Neural progenitor cell (in vitro differentiated cells): ENCODE measurements around the gene PTCH1. TPM values are rescaled to one million over a fixed set of nuclear protein-coding genes. Genes with fewer than 3 reads are reported as not detected.
A peak's percentile ranks its signal among the peaks of the same experiment; 100 is the strongest.

Source experiments
- DNase-seq: peaks from one replicate; pipeline ENCODE4 v3.0.0-alpha.2; 2016; ENCODE audit warnings: low spot score
- H2AFZ ChIP-seq: fragments of 200-600 bp; sonication (generic); replicated peaks from 2 replicates; pipeline ENCODE4 v1.6.1; 2016; ENCODE audit warnings: antibody characterized with exemption
- H3F3A ChIP-seq: fragments of 200-600 bp; sonication (generic); 2 replicates; pipeline ENCODE4 v1.6.1; 2016; ENCODE audit warnings: antibody characterized with exemption, low read depth
- H3K27ac ChIP-seq: fragments of 200-600 bp; sonication (generic); 2 replicates; pipeline ENCODE4 v1.5.1; 2016; ENCODE audit warnings: mild to moderate bottlenecking
- H3K27me3 ChIP-seq: fragments of 200-600 bp; sonication (generic); 2 replicates; pipeline ENCODE4 v1.6.1; 2016; ENCODE audit warnings: mild to moderate bottlenecking, moderate library complexity
- H3K36me3 ChIP-seq: fragments of 200-600 bp; sonication (generic); 2 replicates; pipeline ENCODE4 v1.5.1; 2016
- H3K4me1 ChIP-seq: fragments of 200-600 bp; sonication (generic); 2 replicates; pipeline ENCODE4 v1.6.1; 2016; ENCODE audit warnings: mixed run types
- H3K4me2 ChIP-seq: fragments of 200-600 bp; sonication (generic); 2 replicates; pipeline ENCODE4 v1.6.1; 2016
- H3K4me3 ChIP-seq: fragments of 200-600 bp; sonication (generic); 2 replicates; pipeline ENCODE4 v1.5.1; 2016
- H3K79me2 ChIP-seq: fragments of 200-600 bp; sonication (generic); 2 replicates; pipeline ENCODE4 v1.6.1; 2016; ENCODE audit warnings: low read depth
- H3K9ac ChIP-seq: fragments of 200-600 bp; sonication (generic); 2 replicates; pipeline ENCODE4 v1.6.1; 2016
- H3K9me3 ChIP-seq: fragments of 200-600 bp; sonication (generic); 2 replicates; pipeline ENCODE4 v1.5.1; 2016; ENCODE audit warnings: low read depth
- H4K20me1 ChIP-seq: fragments of 200-600 bp; sonication (generic); 2 replicates; pipeline ENCODE4 v1.6.1; 2016; ENCODE audit warnings: low read depth
- H3K27ac Mint-ChIP-seq: 3 replicates; pipeline ENCODE4 v1.8.0; 2021; ENCODE audit warnings: mixed read lengths
- H3K27me3 Mint-ChIP-seq: 2 replicates; pipeline ENCODE4 v1.8.0; 2022; ENCODE audit warnings: low read depth, mild to moderate bottlenecking, inconsistent platforms, moderate library complexity, mixed read lengths; ENCODE audit not compliant: insufficient read depth
- H3K36me3 Mint-ChIP-seq: 3 replicates; pipeline ENCODE4 v1.8.0; 2021; ENCODE audit warnings: mixed read lengths
- H3K4me1 Mint-ChIP-seq: 3 replicates; pipeline ENCODE4 v1.8.0; 2021; ENCODE audit warnings: mixed read lengths
- H3K4me3 Mint-ChIP-seq: 3 replicates; pipeline ENCODE4 v1.8.0; 2021; ENCODE audit warnings: mild to moderate bottlenecking, moderate library complexity, mixed read lengths
- H3K9me3 Mint-ChIP-seq: 3 replicates; pipeline ENCODE4 v1.8.0; 2020; ENCODE audit warnings: mixed read lengths
- CTCF ChIP-seq: fragments of 200-600 bp; sonication (generic); IDR thresholded peaks from 2 replicates; pipeline ENCODE4 v1.5.1; 2017; ENCODE audit warnings: antibody characterized with exemption, mild to moderate bottlenecking
- EZH2 ChIP-seq: fragments of 200-600 bp; sonication (generic); IDR thresholded peaks from 2 replicates; pipeline ENCODE4 v1.6.1; 2017; ENCODE audit warnings: antibody characterized with exemption, mild to moderate bottlenecking, moderate library complexity
- EZH2phosphoT487 ChIP-seq: fragments of 200-600 bp; sonication (generic); IDR thresholded peaks from 2 replicates; pipeline ENCODE4 v1.6.1; 2017; ENCODE audit warnings: antibody characterized with exemption
- total RNA-seq: library from RNA; depleted of rRNA; stranded (reverse); fragments of >200 nt; gene quantifications from 2 replicates; pipeline ENCODE4 v1.2.3, GENCODE V29; 2015; ENCODE audit warnings: low replicate concordance

PTCH1 gene
- total RNA-seq, 1 donor from 2014 or later: 23.0 TPM

DNA sequence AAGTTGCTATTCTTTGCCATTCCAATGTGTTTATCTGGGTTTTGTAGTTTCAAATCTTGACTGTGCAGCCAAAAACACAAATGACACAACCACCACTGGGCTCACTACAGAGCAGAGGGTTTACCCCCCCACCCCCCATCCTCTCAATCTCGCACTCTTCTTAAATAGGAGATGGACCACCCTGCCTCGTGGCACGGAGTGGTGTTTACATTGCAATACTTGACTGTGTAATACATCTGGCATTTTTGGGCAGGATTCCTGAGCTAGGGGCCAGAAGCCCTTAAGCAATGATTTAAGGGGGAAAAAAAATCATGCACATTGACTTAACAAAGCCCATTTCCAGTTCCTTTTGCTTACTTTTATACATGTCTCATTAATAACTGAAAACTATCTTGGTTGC lies 19.0 kb downstream of the PTCH1 start:
- Histone ChIP-seq H4K20me1 (peaks cover 99% of the 10 kb centered on the region), H3K4me2 (peak overlapping the region; percentile 80), H3K36me3 (no peaks in the 10 kb centered on the region), H3K27ac (no peak overlapping the region), H3F3A (peaks cover 44% of the 10 kb centered on the region), H2AFZ (no peak overlapping the region), H3K27me3 (no peaks in the 10 kb centered on the region), H3K79me2 (peaks cover 90% of the 10 kb centered on the region), H3K4me1 (peaks cover 76% of the 10 kb centered on the region), H3K4me3 (peak overlapping the region; percentile 37), H3K9me3 (no peaks in the 10 kb centered on the region), H3K9ac (no peak overlapping the region)
- Mint-ChIP-seq H3K27me3 (peaks cover 4% of the 10 kb centered on the region), H3K36me3 (peaks cover 15% of the 10 kb centered on the region), H3K9me3 (no peaks in the 10 kb centered on the region), H3K4me1 (peaks cover 86% of the 10 kb centered on the region), H3K27ac (no peak overlapping the region), H3K4me3 (peak overlapping the region; percentile 28)
- no peak for TF ChIP-seq CTCF
- TF ChIP-seq EZH2: no peak
- no peak for TF ChIP-seq EZH2phosphoT487
- no peak for DNase-seq

GRCh38 chr9:95496687-95497086 lies 20.1 kb downstream of the PTCH1 start:
- Histone ChIP-seq H3K79me2 (peaks cover 90% of the 10 kb centered on the region), H3K4me1 (peaks cover 86% of the 10 kb centered on the region), H3K27ac (peak overlapping the region; percentile 98), H3K36me3 (no peaks in the 10 kb centered on the region), H3K4me2 (peak overlapping the region; percentile 80), H3K9me3 (no peaks in the 10 kb centered on the region), H2AFZ (no peak overlapping the region), H3K9ac (no peak overlapping the region), H3F3A (peaks cover 44% of the 10 kb centered on the region), H4K20me1 (peaks cover 99% of the 10 kb centered on the region), H3K27me3 (no peaks in the 10 kb centered on the region), H3K4me3 (peak overlapping the region; percentile 37)
- H3K27me3 Mint-ChIP-seq: peaks cover 4% of the 10 kb centered on the region
- peak overlapping the region; percentile 78 for H3K4me3 Mint-ChIP-seq
- peak overlapping the region; percentile 10 for H3K27ac Mint-ChIP-seq
- TF ChIP-seq CTCF (no peak), EZH2 (no peak), EZH2phosphoT487 (no peak)
- peak; percentile 40 for DNase-seq
- H3K36me3 Mint-ChIP-seq: peaks cover 10% of the 10 kb centered on the region
- H3K9me3 Mint-ChIP-seq: no peaks in the 10 kb centered on the region
- peaks cover 90% of the 10 kb centered on the region for H3K4me1 Mint-ChIP-seq

DNA sequence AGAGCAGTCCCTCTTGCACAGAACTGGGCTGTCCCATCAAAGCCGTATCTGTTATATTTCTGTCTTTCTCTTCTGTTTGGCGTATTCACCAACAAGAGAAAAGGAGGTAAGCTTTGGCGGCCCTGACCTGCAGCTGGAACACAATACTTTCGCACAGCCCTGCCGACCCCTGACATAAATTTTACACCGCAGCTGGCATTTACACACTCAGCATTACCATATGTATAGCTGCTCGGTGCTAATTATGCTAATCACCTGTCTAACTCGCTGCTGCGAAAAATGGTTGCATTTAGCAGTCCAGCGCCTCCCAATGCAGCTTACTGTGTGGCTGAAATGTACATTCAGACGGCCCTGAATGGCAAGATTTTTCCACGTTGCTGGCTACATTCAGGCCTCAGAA lies 20.8 kb downstream of the PTCH1 start:
- Histone ChIP-seq H4K20me1 (peaks cover 99% of the 10 kb centered on the region), H2AFZ (no peak overlapping the region), H3K4me1 (peaks cover 87% of the 10 kb centered on the region), H3K9me3 (no peaks in the 10 kb centered on the region), H3K27ac (peak overlapping the region; percentile 98), H3K9ac (no peak overlapping the region), H3K79me2 (peaks cover 90% of the 10 kb centered on the region), H3F3A (peaks cover 44% of the 10 kb centered on the region), H3K27me3 (no peaks in the 10 kb centered on the region), H3K36me3 (no peaks in the 10 kb centered on the region), H3K4me2 (peak overlapping the region; percentile 80), H3K4me3 (peak overlapping the region; percentile 37)
- DNase-seq: peak; percentile 93
- Mint-ChIP-seq H3K27ac (peak overlapping the region; percentile 87), H3K27me3 (peaks cover 4% of the 10 kb centered on the region), H3K9me3 (no peaks in the 10 kb centered on the region), H3K36me3 (peaks cover 7% of the 10 kb centered on the region), H3K4me1 (peaks cover 90% of the 10 kb centered on the region), H3K4me3 (peak overlapping the region; percentile 78)
- TF ChIP-seq EZH2phosphoT487: peak; percentile 52
- no peak for TF ChIP-seq CTCF
- TF ChIP-seq EZH2: no peak
